DMS153 (cell line): Measurements from ENCODE around the gene UBASH3B.

ENCODE experiments used
- DNase-seq: peaks from one replicate; lab custom pipeline; 2025; lab: John Stamatoyannopoulos, UW

UBASH3B gene

GRCh38 chr11:122784325-122784955 is 128.9 kb downstream of the UBASH3B start:
- no peak for DNase-seq

GRCh38 chr11:122785031-122785541 is 129.6 kb downstream of the UBASH3B start:
- DNase-seq: no peak

GRCh38 chr11:122786896-122787295 is 131.4 kb downstream of the UBASH3B start:
- no peak for DNase-seq

- no peak for DNase-seq
These were observed 133.4 kb downstream of the UBASH3B start for GRCh38 chr11:122788781-122789535.

GRCh38 chr11:122789907-122790306 is 134.4 kb downstream of the UBASH3B start:
- no peak for DNase-seq

- DNase-seq: no peak
These were observed 135.9 kb downstream of the UBASH3B start for GRCh38 chr11:122791411-122791810.

- DNase-seq: no peak
These were observed 136.3 kb downstream of the UBASH3B start for GRCh38 chr11:122791836-122792235.

GRCh38 chr11:122793515-122793914 is 138.0 kb downstream of the UBASH3B start:
- no peak for DNase-seq

GRCh38 chr11:122795307-122795706 is 139.8 kb downstream of the UBASH3B start:
- DNase-seq: no peak

GRCh38 chr11:122796128-122796717 is 140.7 kb downstream of the UBASH3B start:
- DNase-seq: no peak

GRCh38 chr11:122797651-122798050 is 142.1 kb downstream of the UBASH3B start:
- DNase-seq: no peak

- no peak for DNase-seq
These were observed 144.0 kb downstream of the UBASH3B start for GRCh38 chr11:122799406-122800105.

- no peak for DNase-seq
These were observed 147.4 kb downstream of the UBASH3B start for GRCh38 chr11:122802876-122803275.

GRCh38 chr11:122803306-122803705 is 147.8 kb downstream of the UBASH3B start:
- DNase-seq: no peak

- no peak for DNase-seq
These were observed 148.2 kb downstream of the UBASH3B start for GRCh38 chr11:122803716-122804115.

GRCh38 chr11:122804161-122804560 is 148.6 kb downstream of the UBASH3B start:
- DNase-seq: no peak

GRCh38 chr11:122804796-122805195 is 149.3 kb downstream of the UBASH3B start:
- DNase-seq: no peak

- DNase-seq: no peak
These were observed 152.4 kb downstream of the UBASH3B start for GRCh38 chr11:122807731-122808477.

- DNase-seq: no peak
These were observed 153.0 kb downstream of the UBASH3B start for GRCh38 chr11:122808478-122808869.

- DNase-seq: no peak
These were observed 154.3 kb downstream of the UBASH3B start for GRCh38 chr11:122809866-122810265.

GRCh38 chr11:122811721-122812120 is 156.2 kb downstream of the UBASH3B start:
- DNase-seq: no peak

GRCh38 chr11:122812638-122813037 is 157.1 kb downstream of the UBASH3B start:
- DNase-seq: no peak
